Measurements from ENCODE around the gene SNRNP25. TPM values are rescaled to one million over a fixed set of nuclear protein-coding genes. Genes with fewer than 3 reads are reported as not detected.

The SNRNP25 gene
- total RNA-seq, 2 donors from 2014 or later, result 54.2 to 66.4 TPM

DNA sequence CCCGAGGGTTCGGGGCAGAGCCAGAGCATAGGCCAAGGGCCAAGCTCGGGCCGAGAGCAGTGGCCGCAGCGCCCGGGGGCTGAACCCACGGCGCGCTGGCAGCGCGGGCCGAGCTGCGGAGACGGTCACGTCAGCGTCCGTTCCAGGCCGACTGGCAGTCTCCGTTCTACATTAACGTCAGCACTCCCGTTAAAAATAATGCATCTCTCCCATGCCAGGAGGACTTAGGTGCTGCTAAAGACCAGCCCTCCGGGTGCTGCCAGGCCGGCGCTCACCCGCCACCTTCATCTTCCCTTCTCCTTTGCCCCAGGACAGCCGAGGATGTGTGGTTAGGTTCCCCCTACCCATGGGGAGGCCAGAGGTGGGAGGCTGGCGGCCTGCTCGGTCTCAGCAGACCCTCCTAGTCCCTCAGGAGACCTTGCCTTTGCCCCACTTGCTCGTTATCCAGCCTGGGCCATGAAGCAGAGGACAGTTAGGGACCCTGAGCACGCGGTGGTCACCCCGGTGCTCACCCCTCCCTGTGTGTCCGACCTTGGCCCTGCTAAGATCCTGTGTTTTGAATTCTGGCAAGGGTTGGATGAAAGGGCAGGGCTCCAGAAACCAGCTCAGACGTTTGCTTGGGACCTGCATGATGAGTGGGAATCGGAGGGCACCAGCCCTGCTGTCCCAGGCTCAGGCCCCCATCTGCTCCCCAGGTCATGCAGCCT, 25.0 kb downstream of the SNRNP25 start:
- WGBS, 2 experiments (ENCODE audit: insufficient coverage in 1 of 2, insufficient read length in 1 of 2), result 22 to 28% methylated on average over 18 to 36 of the region's 36 CpGs
- Mint-ChIP-seq H3K4me3 (peak overlapping the region; percentile 75), H3K36me3 (ENCODE audit: low read depth) (peaks cover 15% of the 10 kb centered on the region), H3K4me1 (peaks cover 33% of the 10 kb centered on the region), H3K27ac (peak overlapping the region; percentile 52), H3K27me3 (ENCODE audit: insufficient read depth) (no peaks in the 10 kb centered on the region), H3K9me3 (no peaks in the 10 kb centered on the region)
- H3K4me3 ChIP-seq (ENCODE audit: low read length), result peak overlapping the region; percentile 85
- peak overlapping the region; percentile 45 for H3K9ac ChIP-seq (ENCODE audit: extremely low read depth, low read length, poor library complexity, severe bottlenecking)
- no peak overlapping the region for H3K27ac ChIP-seq (ENCODE audit: low read depth, low read length)
- H3K27me3 ChIP-seq (ENCODE audit: control insufficient read depth, insufficient read depth, low read length, poor library complexity, severe bottlenecking), result no peaks in the 10 kb centered on the region
- no peaks in the 10 kb centered on the region for H3K9me3 ChIP-seq (ENCODE audit: control insufficient read depth, low read length)
- TF ChIP-seq, protein P1, sequence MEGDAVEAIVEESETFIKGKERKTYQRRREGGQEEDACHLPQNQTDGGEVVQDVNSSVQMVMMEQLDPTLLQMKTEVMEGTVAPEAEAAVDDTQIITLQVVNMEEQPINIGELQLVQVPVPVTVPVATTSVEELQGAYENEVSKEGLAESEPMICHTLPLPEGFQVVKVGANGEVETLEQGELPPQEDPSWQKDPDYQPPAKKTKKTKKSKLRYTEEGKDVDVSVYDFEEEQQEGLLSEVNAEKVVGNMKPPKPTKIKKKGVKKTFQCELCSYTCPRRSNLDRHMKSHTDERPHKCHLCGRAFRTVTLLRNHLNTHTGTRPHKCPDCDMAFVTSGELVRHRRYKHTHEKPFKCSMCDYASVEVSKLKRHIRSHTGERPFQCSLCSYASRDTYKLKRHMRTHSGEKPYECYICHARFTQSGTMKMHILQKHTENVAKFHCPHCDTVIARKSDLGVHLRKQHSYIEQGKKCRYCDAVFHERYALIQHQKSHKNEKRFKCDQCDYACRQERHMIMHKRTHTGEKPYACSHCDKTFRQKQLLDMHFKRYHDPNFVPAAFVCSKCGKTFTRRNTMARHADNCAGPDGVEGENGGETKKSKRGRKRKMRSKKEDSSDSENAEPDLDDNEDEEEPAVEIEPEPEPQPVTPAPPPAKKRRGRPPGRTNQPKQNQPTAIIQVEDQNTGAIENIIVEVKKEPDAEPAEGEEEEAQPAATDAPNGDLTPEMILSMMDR (conservative IDR thresholded peaks at IDR 0.05), result no peak
- H3K4me1 ChIP-seq (ENCODE audit: control insufficient read depth, insufficient read depth, low read length), result peaks cover 17% of the 10 kb centered on the region
- DNase-seq, result no peak
- peaks cover 12% of the 10 kb centered on the region for H3K36me3 ChIP-seq (ENCODE audit: control insufficient read depth, insufficient read depth, low read length)

DNA sequence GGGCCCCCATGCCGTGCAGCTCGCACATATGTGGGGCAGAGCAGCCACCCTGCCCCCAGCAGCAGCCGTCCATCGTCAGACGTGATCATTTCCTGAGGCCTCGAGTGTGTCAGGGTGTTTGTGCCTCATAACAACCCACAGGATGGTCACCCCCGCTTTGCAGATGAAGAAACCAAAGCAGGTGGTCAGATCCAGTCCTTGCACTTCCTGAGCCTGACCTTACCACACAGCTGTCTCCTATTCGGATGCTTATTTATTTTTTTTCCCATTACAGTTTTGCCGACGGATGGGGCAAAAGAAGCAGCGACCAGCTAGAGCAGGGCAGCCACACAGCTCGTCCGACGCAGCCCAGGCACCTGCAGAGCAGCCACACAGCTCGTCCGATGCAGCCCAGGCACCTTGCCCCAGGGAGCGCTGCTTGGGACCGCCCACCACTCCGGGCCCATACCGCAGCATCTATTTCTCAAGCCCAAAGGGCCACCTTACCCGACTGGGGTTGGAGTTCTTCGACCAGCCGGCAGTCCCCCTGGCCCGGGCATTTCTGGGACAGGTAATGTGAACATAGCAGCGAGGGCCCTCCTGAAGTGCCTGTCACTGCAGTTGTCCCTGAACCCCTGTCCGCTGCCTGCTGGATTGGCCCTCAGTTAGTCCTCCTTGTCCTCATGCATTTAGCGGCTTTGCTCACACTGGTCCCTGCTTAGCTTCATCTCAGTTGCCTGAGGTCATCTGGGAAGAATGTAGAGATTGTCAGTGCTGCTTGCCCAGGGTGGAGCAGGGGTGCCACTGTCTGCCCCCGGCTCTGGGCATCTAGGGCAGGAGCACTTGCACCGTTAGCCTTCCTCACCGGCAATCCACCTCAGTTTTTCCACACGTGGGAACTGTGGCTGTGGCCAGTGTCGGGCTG, 25.8 kb downstream of the SNRNP25 start:
- no peak overlapping the region for H3K27ac ChIP-seq (ENCODE audit: low read depth, low read length)
- 89 to 93% methylated on average over 31 to 32 of the region's 32 CpGs for WGBS, 2 experiments (ENCODE audit: insufficient coverage in 1 of 2, insufficient read length in 1 of 2)
- H3K27me3 ChIP-seq (ENCODE audit: control insufficient read depth, insufficient read depth, low read length, poor library complexity, severe bottlenecking), result no peaks in the 10 kb centered on the region
- no peaks in the 10 kb centered on the region for H3K9me3 Mint-ChIP-seq
- peak overlapping the region; percentile 85 for H3K4me3 ChIP-seq (ENCODE audit: low read length)
- H3K9ac ChIP-seq (ENCODE audit: extremely low read depth, low read length, poor library complexity, severe bottlenecking), result no peak overlapping the region
- H3K4me1 Mint-ChIP-seq, result peaks cover 24% of the 10 kb centered on the region
- H3K4me1 ChIP-seq (ENCODE audit: control insufficient read depth, insufficient read depth, low read length), result peaks cover 11% of the 10 kb centered on the region
- no peak for DNase-seq
- H3K27me3 Mint-ChIP-seq (ENCODE audit: insufficient read depth), result no peaks in the 10 kb centered on the region
- TF ChIP-seq, protein P1 (conservative IDR thresholded peaks at IDR 0.05), result no peak
- no peaks in the 10 kb centered on the region for H3K9me3 ChIP-seq (ENCODE audit: control insufficient read depth, low read length)
- peaks cover 20% of the 10 kb centered on the region for H3K36me3 Mint-ChIP-seq (ENCODE audit: low read depth)
- H3K36me3 ChIP-seq (ENCODE audit: control insufficient read depth, insufficient read depth, low read length), result peaks cover 16% of the 10 kb centered on the region
- no peak overlapping the region for H3K27ac Mint-ChIP-seq
- H3K4me3 Mint-ChIP-seq, result peak overlapping the region; percentile 75

DNA sequence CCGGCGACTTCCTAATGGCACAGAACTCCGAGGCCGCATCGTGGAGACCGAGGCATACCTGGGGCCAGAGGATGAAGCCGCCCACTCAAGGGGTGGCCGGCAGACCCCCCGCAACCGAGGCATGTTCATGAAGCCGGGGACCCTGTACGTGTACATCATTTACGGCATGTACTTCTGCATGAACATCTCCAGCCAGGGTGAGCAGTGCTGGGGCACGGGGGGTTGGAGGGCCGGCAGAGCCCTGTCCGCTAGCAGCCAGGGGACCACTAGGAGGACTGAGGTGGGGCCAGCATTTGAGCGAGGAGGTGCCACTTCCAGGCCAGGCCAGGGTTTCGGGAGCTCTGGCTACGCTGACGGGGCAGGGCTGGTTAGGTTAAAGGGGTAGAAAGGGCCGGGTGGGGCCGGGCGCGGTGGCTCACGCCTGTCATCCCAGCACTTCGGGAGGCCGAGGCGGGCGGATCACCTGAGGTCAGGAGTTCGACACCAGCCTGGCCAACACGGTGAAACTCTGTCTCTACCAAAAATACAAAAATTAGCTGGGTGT, 29.5 kb downstream of the SNRNP25 start:
- H3K4me3 ChIP-seq (ENCODE audit: low read length), result no peak overlapping the region
- TF ChIP-seq, protein P1 (conservative IDR thresholded peaks at IDR 0.05), result no peak
- no peaks in the 10 kb centered on the region for H3K27me3 Mint-ChIP-seq (ENCODE audit: insufficient read depth)
- H3K9me3 ChIP-seq (ENCODE audit: control insufficient read depth, low read length), result no peaks in the 10 kb centered on the region
- no peak overlapping the region for H3K27ac ChIP-seq (ENCODE audit: low read depth, low read length)
- H3K4me3 Mint-ChIP-seq, result no peak overlapping the region
- no peak overlapping the region for H3K27ac Mint-ChIP-seq
- H3K4me1 ChIP-seq (ENCODE audit: control insufficient read depth, insufficient read depth, low read length), result no peaks in the 10 kb centered on the region
- H3K36me3 Mint-ChIP-seq (ENCODE audit: low read depth), result peaks cover 37% of the 10 kb centered on the region
- H3K27me3 ChIP-seq (ENCODE audit: control insufficient read depth, insufficient read depth, low read length, poor library complexity, severe bottlenecking), result no peaks in the 10 kb centered on the region
- H3K9ac ChIP-seq (ENCODE audit: extremely low read depth, low read length, poor library complexity, severe bottlenecking), result no peak overlapping the region
- no peak for DNase-seq
- no peaks in the 10 kb centered on the region for H3K9me3 Mint-ChIP-seq
- H3K36me3 ChIP-seq (ENCODE audit: control insufficient read depth, insufficient read depth, low read length), result peaks cover 27% of the 10 kb centered on the region
- 95 to 96% methylated on average over 18 to 31 of the region's 31 CpGs for WGBS, 2 experiments (ENCODE audit: insufficient coverage in 1 of 2, insufficient read length in 1 of 2)
- no peaks in the 10 kb centered on the region for H3K4me1 Mint-ChIP-seq
